K562 (cell line): ENCODE data around the gene UCHL5. TPM values are rescaled to one million over a fixed set of nuclear protein-coding genes. Genes with fewer than 3 reads are reported as not detected.

Experiments used
- ATAC-seq: fragments of 200-7000 bp; cut with Tn5 transposase; 3 replicates; pipeline ENCODE4 v1.9.1; 2020; ENCODE audit warnings: moderate library complexity
- BruUV-seq: library from RNA; stranded (reverse); fragments of 400-500 nt; replicated peaks from 2 replicates; lab custom pipeline; 2021; lab: Mats Ljungman, UMichigan
- CTCF ChIA-PET: fragments of 300-600 bp; formaldehyde crosslinking; extraction: SDS; loops from one replicate; lab custom pipeline; 2021; ENCODE audit warnings: low intra/inter-chr PET ratio; lab: Yijun Ruan, JAX
- POLR2A ChIA-PET: fragments of 300-600, 350-650 bp; sonication (Branson Sonifier 250); formaldehyde crosslinking; extraction: SDS; loops from one replicate; lab custom pipeline; 2021; ENCODE audit warnings: antibody characterized with exemption, inconsistent platforms; lab: Yijun Ruan, JAX
- DNase-seq, 4 experiments: peaks; one replicate each; pipeline versions ENCODE4 v3.0.0 to v3.0.0-alpha.2; 2011 to 2018; ENCODE audit warnings: low spot score in 3 of 4, mixed read lengths in 3 of 4; ENCODE audit errors: extremely low read depth in 1 of 4
- FAIRE-seq: peaks from 2 replicates; lab custom pipeline; 2011; peaks lifted over from hg19 to GRCh38; lab: Jason Lieb, UNC
- H2AFZ ChIP-seq: 2 replicates; pipeline ENCODE4 v1.6.0; 2011; ENCODE audit warnings: low read depth, low read length, control low read depth, inconsistent platforms
- H3K27ac ChIP-seq: fragments of 200-600 bp; 3 replicates; pipeline ENCODE4 v1.8.0; 2011; ENCODE audit warnings: low read depth, mild to moderate bottlenecking, control low read depth, inconsistent platforms, low read length, moderate library complexity, mixed read lengths; ENCODE audit errors: extremely low read depth
- H3K27me3 ChIP-seq, 2 experiments: fragments of 300-600 bp in 1 of 2; 2 replicates in 1 of 2; 3 replicates in 1 of 2; pipeline versions ENCODE4 v1.6.0 to v1.8.0; 2011; ENCODE audit warnings: inconsistent platforms in 2 of 2, low read length in 2 of 2, mild to moderate bottlenecking in 1 of 2, mixed read lengths in 1 of 2, moderate library complexity in 1 of 2; ENCODE audit not compliant: control insufficient read depth in 2 of 2, insufficient read depth in 2 of 2
- H3K36me3 ChIP-seq: fragments of 300-600 bp; 3 replicates; pipeline ENCODE4 v1.8.0; 2011; ENCODE audit warnings: mild to moderate bottlenecking, low read length, inconsistent platforms; ENCODE audit not compliant: control insufficient read depth, insufficient read depth
- H3K4me1 ChIP-seq, 2 experiments: fragments of 200-600 bp in 1 of 2; replicated peaks in 1 of 2; 2 replicates in 1 of 2; 3 replicates in 1 of 2; pipeline versions ENCODE4 v1.5.1 to v1.8.0; 2011; ENCODE audit warnings: inconsistent platforms in 2 of 2, low read length in 2 of 2, mild to moderate bottlenecking in 1 of 2, mixed read lengths in 1 of 2, moderate library complexity in 1 of 2; ENCODE audit not compliant: control insufficient read depth in 2 of 2, insufficient read depth in 2 of 2
- H3K4me2 ChIP-seq: 2 replicates; pipeline ENCODE4 v1.6.1; 2011; ENCODE audit warnings: low read length, control low read depth, inconsistent platforms, mixed read lengths; ENCODE audit not compliant: insufficient read depth
- H3K4me3 ChIP-seq: fragments of 200-600 bp; sonication (generic), shearing (Covaris generic); 2 replicates; pipeline ENCODE4 v1.5.1; 2016; ENCODE audit warnings: control low read depth, inconsistent platforms
- H3K79me2 ChIP-seq: fragments of 200-600 bp; 3 replicates; pipeline ENCODE4 v1.8.0; 2011; ENCODE audit warnings: low read length, inconsistent platforms; ENCODE audit not compliant: control insufficient read depth, insufficient read depth
- H3K9ac ChIP-seq, 2 experiments: 2 replicates each; pipeline versions ENCODE4 v1.6.0 to v1.6.1; 2011; ENCODE audit warnings: low read depth in 2 of 2, low read length in 2 of 2, control low read depth in 1 of 2, inconsistent platforms in 1 of 2, mild to moderate bottlenecking in 1 of 2, mixed read lengths in 1 of 2; ENCODE audit not compliant: insufficient read depth in 1 of 2
- H3K9me1 ChIP-seq: one replicate; pipeline ENCODE4 v1.6.0; 2011; ENCODE audit warnings: inconsistent platforms, mild to moderate bottlenecking, low read length, moderate library complexity; ENCODE audit not compliant: control insufficient read depth, insufficient read depth
- H3K9me3 ChIP-seq: replicated peaks from 2 replicates; pipeline ENCODE4 v1.5.1; 2011; ENCODE audit warnings: low read depth, low read length, inconsistent platforms; ENCODE audit not compliant: control insufficient read depth, insufficient read depth
- H4K20me1 ChIP-seq: replicated peaks from 2 replicates; pipeline ENCODE4 v1.6.1; 2011; ENCODE audit warnings: low read length, inconsistent platforms, mixed read lengths; ENCODE audit not compliant: control insufficient read depth, insufficient read depth
- CBX3 ChIP-seq, 2 experiments: IDR thresholded peaks; 1 replicate in 1 of 2; 2 replicates in 1 of 2; pipeline ENCODE4 v1.6.1; 2012; ENCODE audit warnings: inconsistent platforms in 2 of 2, low read length in 2 of 2, borderline replicate concordance in 1 of 2, control low read depth in 1 of 2
- CTCFL ChIP-seq: IDR thresholded peaks from 2 replicates; pipeline ENCODE4 v1.6.1; 2011; ENCODE audit warnings: borderline replicate concordance, low read depth, mild to moderate bottlenecking, moderate library complexity, low read length; ENCODE audit not compliant: insufficient read depth, poor library complexity, severe bottlenecking
- EP300 ChIP-seq: IDR thresholded peaks from 2 replicates; pipeline ENCODE4 v1.6.1; 2012; ENCODE audit warnings: low read length, improper control_type of control experiment
- ZNF584 ChIP-seq: fragments of 200-800 bp; sonication (Bioruptor generic); IDR thresholded peaks from 2 replicates; pipeline ENCODE4 v1.6.1; 2016; ENCODE audit warnings: low read depth, mild to moderate bottlenecking, missing genetic modification characterization, missing compliant biosample characterization
- ZNF609 ChIP-seq: sonication (generic); formaldehyde crosslinking; IDR thresholded peaks from 2 replicates; pipeline ENCODE4 v1.8.1; 2023; ENCODE audit warnings: missing genetic modification reagents, mild to moderate bottlenecking, borderline replicate concordance
- ZNF830 ChIP-seq: fragments of 250-450 bp; sonication (Bioruptor Pico); IDR thresholded peaks from 2 replicates; pipeline ENCODE4 v1.5.0; 2021; ENCODE audit warnings: mild to moderate bottlenecking
- WGBS: fragments of 100-300 bp; shearing (Covaris generic); methylation state at CpG from one replicate; pipeline ENCODE4 v1.1.6; 2016; ENCODE audit warnings: low coverage, mixed read lengths; ENCODE audit not compliant: insufficient coverage; ENCODE audit errors: missing lambda C conversion rate; 5-methylcytosine and 5-hydroxymethylcytosine counted together
- in situ Hi-C: fragments of 300-500 bp; cut with MboI; formaldehyde crosslinking; loops from 4 replicates; pipeline ENCODE4 v1.15.0; 2018; ENCODE audit warnings: inconsistent platforms, mixed read lengths
- intact Hi-C: fragments of 100-400 bp; cut with micrococcal nuclease; formaldehyde crosslinking; loops from 2 replicates; pipeline ENCODE4 v1.14.2; 2022
- polyA plus RNA-seq, 8 experiments: library from polyadenylated mRNA; depleted of rRNA in 4 of 8; stranded (reverse) in 5 of 8; unstranded in 3 of 8; fragments of >200 nt; fragmentation: Nextera tagmentation in 2 of 8; fragmentation: Illumina TruSeq in 1 of 8; extraction: Ambion mirVana in 2 of 8; extraction: Trizol in 1 of 8; gene quantifications; 2 replicates each; pipeline versions ENCODE4 v1.2.1 to v1.2.3, GENCODE V29; 2011 to 2014; ENCODE audit warnings: inconsistent platforms in 1 of 8, missing spikeins in 1 of 8
- total RNA-seq, 7 experiments: library from RNA; depleted of rRNA in 6 of 7; stranded (reverse); fragments of >200 nt in 6 of 7; fragmentation: Illumina TruSeq in 2 of 7; extraction: Trizol in 2 of 7; gene quantifications; 2 replicates each; pipeline versions ENCODE4 v1.2.1 to v1.2.3, GENCODE V29; 2011 to 2021; ENCODE audit warnings: low replicate concordance in 1 of 7
- TF ChIP-seq, protein P1 (sequence below): fragments of 250-450 bp; sonication (Bioruptor Pico); IDR thresholded peaks from 2 replicates; pipeline ENCODE4 v1.8.0; 2022; ENCODE audit warnings: inconsistent platforms, mild to moderate bottlenecking, moderate library complexity, borderline replicate concordance
- TF ChIP-seq, protein P2 (sequence below), 3 experiments: IDR thresholded peaks in 2 of 3; conservative IDR thresholded peaks in 1 of 3; 2 replicates each; pipeline ENCODE4 v1.5.1; 2011 to 2012; ENCODE audit warnings: low read length in 3 of 3, mild to moderate bottlenecking in 3 of 3, control low read depth in 2 of 3, improper control_type of control experiment in 1 of 3, inconsistent platforms in 1 of 3, low read depth in 1 of 3, mixed read lengths in 1 of 3, moderate library complexity in 1 of 3; ENCODE audit not compliant: insufficient read depth in 2 of 3

The UCHL5 gene
- total and polyA plus RNA-seq, 9 of the 15 experiments (the other 6 are each of a cell fraction or from before 2014, with no cell fraction given), result 61.0 to 206 (median 122) TPM

DNA sequence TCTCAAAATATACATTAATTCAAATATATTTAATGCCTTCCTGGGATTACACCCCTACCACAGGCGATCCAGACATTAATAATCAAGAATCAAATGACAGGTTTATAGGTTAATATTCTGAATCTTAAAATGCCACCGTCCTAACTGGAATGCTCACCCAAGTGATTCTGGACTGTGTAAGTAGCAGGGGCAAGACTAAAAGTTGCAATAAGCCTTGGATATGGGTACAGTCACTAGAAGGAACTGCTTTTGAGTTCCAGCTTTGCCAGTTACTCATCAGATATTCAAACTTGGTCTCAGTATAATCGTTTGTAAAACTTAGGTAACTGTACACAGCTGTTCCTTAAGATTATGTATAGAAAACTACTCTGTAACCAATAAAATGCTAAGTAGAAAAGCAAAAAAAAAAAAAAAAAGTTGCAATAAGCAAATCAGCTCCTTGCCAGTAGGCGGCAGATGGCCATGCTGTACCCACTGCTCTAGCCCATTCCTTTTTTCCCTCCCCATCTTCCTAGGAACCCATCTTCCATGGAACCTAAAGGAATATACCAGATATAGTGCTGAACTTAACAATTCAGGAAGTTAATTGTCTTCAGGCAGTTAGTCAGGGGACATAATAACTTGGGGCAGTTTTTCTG lies 10.7 kb upstream of the UCHL5 start:
- Histone ChIP-seq H3K79me2 (peaks cover 88% of the 10 kb centered on the region), H3K9ac (peak overlapping the region in 1 of 2 experiments; percentile 66; a peak in 1 of 4 replicates), H3K9me3 (no peaks in the 10 kb centered on the region), H3K36me3 (peaks cover 43% of the 10 kb centered on the region), H3K4me1 (peaks cover 15 to 49% of the 10 kb centered on the region in 2 experiments), H3K4me3 (no peak overlapping the region), H3K9me1 (no peaks in the 10 kb centered on the region), H3K4me2 (peak overlapping the region; percentile 24), H2AFZ (no peak overlapping the region), H3K27me3 (no peaks in the 10 kb centered on the region), H4K20me1 (0 out of 2 replicates have a peak, but pooled peaks cover 4% of the 10 kb centered on the region), H3K27ac (peak overlapping the region; percentile 80; the same call in 2 of the 3 replicates)
- in situ Hi-C loops (no loop called here), intact Hi-C loops (loop anchor here (2.0 kb wide), 3 partner anchors 15 to 53 kb away; partner anchors contain the start of genes CDC73 and GLRX2)
- ATAC-seq (peak; percentile 59), DNase-seq (peak; percentile 56 to 63 (median 60)), FAIRE-seq (peak; percentile 37)
- 47% methylated on average over 4 of the region's 4 CpGs for WGBS
- POLR2A ChIA-PET, result interaction anchor here (0.6 to 3.5 kb wide), 6 partner anchors 9 to 1937 kb away, joined by 3 to 21 read pairs (median 8); partner anchors contain the start of genes CDC73, RO60 and UCHL5
- CTCF ChIA-PET, result interaction anchor here (0.6 to 1.6 kb wide), 2 partner anchors 53 to 268 kb away, joined by 3 read pairs; no protein-coding TSS in a partner anchor
- BruUV-seq, result no TSS peak
- TF ChIP-seq ZNF609 (CRISPR knock-in tag) (no peak), CTCFL (no peak), ZNF830 (CRISPR knock-in tag) (no peak), ZNF584 (CRISPR knock-in tag) (peak; percentile 8; the same call in 1 of the 2 replicates), CBX3 (IDR thresholded peaks at IDR 0.05; ENCODE audit: borderline replicate concordance in 1 of 2, low read length in 2 of 2) (peak in 1 of 2 experiments; percentile 44; a peak in 1 of 3 replicates), EP300 (no peak)
- TF ChIP-seq, protein P1, sequence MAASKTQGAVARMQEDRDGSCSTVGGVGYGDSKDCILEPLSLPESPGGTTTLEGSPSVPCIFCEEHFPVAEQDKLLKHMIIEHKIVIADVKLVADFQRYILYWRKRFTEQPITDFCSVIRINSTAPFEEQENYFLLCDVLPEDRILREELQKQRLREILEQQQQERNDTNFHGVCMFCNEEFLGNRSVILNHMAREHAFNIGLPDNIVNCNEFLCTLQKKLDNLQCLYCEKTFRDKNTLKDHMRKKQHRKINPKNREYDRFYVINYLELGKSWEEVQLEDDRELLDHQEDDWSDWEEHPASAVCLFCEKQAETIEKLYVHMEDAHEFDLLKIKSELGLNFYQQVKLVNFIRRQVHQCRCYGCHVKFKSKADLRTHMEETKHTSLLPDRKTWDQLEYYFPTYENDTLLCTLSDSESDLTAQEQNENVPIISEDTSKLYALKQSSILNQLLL (CRISPR knock-in tag), result no peak
- TF ChIP-seq, protein P2, sequence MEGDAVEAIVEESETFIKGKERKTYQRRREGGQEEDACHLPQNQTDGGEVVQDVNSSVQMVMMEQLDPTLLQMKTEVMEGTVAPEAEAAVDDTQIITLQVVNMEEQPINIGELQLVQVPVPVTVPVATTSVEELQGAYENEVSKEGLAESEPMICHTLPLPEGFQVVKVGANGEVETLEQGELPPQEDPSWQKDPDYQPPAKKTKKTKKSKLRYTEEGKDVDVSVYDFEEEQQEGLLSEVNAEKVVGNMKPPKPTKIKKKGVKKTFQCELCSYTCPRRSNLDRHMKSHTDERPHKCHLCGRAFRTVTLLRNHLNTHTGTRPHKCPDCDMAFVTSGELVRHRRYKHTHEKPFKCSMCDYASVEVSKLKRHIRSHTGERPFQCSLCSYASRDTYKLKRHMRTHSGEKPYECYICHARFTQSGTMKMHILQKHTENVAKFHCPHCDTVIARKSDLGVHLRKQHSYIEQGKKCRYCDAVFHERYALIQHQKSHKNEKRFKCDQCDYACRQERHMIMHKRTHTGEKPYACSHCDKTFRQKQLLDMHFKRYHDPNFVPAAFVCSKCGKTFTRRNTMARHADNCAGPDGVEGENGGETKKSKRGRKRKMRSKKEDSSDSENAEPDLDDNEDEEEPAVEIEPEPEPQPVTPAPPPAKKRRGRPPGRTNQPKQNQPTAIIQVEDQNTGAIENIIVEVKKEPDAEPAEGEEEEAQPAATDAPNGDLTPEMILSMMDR (IDR thresholded peaks at IDR 0.05 in 2 of 3, conservative IDR thresholded peaks at IDR 0.05 in 1 of 3; ENCODE audit: insufficient read depth in 2 of 3, low read depth in 1 of 3, low read length in 3 of 3), result peak; percentile 67 to 81 (median 74)
